Measurements from ENCODE around the gene SDK1. TPM values are rescaled to one million over a fixed set of nuclear protein-coding genes. Genes with fewer than 3 reads are reported as not detected.

The SDK1 gene
- total RNA-seq, 1 experiment from 2014 or later: 9.3 TPM

DNA sequence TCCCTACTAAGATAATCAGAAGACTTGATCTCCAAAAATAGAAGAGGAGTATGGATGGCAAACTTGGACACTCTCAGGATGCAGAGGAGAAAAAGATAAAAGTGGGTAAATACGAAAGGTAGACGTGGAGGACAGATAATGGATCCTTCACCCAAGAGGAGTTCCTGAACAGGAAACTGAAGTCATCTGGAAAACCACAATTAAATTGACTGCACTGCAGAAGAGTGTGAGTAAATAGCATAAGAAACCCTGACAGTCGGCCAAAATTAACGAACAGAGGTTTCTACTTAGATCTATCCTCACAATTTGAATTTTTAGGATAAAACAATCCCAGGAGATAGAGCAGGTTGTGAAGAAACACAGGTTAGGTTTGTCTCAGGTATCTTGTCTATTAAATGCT, 70.5 kb downstream of the SDK1 start:
- Mint-ChIP-seq H3K27ac (0 out of 2 replicates have a peak overlapping the region, but pooled peaks have one; percentile 0), H3K9me3 (no peaks in the 10 kb centered on the region), H3K27me3 (ENCODE audit: low read depth) (no peaks in the 10 kb centered on the region), H3K4me1 (peaks cover 31% of the 10 kb centered on the region), H3K36me3 (no peaks in the 10 kb centered on the region), H3K4me3 (no peak overlapping the region)
- DNase-seq (ENCODE audit: low spot score) (no peak), ATAC-seq (no peak)
- ChIA-PET POLR2A (no interaction called here), CTCF (no interaction called here)
- no peak for TF ChIP-seq ATF1 (CRISPR knock-in tag; IDR thresholded peaks at IDR 0.05)
- TF ChIP-seq, protein P1, sequence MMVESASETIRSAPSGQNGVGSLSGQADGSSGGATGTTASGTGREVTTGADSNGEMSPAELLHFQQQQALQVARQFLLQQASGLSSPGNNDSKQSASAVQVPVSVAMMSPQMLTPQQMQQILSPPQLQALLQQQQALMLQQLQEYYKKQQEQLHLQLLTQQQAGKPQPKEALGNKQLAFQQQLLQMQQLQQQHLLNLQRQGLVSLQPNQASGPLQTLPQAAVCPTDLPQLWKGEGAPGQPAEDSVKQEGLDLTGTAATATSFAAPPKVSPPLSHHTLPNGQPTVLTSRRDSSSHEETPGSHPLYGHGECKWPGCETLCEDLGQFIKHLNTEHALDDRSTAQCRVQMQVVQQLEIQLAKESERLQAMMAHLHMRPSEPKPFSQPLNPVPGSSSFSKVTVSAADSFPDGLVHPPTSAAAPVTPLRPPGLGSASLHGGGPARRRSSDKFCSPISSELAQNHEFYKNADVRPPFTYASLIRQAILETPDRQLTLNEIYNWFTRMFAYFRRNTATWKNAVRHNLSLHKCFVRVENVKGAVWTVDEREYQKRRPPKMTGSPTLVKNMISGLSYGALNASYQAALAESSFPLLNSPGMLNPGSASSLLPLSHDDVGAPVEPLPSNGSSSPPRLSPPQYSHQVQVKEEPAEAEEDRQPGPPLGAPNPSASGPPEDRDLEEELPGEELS (CRISPR knock-in tag; IDR thresholded peaks at IDR 0.05): no peak
- TF ChIP-seq NR1H2 (CRISPR knock-in tag; IDR thresholded peaks at IDR 0.05): no peak
- TF ChIP-seq TP53 (CRISPR knock-in tag; IDR thresholded peaks at IDR 0.05): no peak
- TF ChIP-seq, protein P2, sequence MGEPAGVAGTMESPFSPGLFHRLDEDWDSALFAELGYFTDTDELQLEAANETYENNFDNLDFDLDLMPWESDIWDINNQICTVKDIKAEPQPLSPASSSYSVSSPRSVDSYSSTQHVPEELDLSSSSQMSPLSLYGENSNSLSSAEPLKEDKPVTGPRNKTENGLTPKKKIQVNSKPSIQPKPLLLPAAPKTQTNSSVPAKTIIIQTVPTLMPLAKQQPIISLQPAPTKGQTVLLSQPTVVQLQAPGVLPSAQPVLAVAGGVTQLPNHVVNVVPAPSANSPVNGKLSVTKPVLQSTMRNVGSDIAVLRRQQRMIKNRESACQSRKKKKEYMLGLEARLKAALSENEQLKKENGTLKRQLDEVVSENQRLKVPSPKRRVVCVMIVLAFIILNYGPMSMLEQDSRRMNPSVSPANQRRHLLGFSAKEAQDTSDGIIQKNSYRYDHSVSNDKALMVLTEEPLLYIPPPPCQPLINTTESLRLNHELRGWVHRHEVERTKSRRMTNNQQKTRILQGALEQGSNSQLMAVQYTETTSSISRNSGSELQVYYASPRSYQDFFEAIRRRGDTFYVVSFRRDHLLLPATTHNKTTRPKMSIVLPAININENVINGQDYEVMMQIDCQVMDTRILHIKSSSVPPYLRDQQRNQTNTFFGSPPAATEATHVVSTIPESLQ (CRISPR knock-in tag; IDR thresholded peaks at IDR 0.05): no peak
- TF ChIP-seq, protein P3, sequence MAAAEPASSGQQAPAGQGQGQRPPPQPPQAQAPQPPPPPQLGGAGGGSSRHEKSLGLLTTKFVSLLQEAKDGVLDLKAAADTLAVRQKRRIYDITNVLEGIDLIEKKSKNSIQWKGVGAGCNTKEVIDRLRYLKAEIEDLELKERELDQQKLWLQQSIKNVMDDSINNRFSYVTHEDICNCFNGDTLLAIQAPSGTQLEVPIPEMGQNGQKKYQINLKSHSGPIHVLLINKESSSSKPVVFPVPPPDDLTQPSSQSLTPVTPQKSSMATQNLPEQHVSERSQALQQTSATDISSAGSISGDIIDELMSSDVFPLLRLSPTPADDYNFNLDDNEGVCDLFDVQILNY (CRISPR knock-in tag; IDR thresholded peaks at IDR 0.05): no peak
- TF ChIP-seq, protein P4, sequence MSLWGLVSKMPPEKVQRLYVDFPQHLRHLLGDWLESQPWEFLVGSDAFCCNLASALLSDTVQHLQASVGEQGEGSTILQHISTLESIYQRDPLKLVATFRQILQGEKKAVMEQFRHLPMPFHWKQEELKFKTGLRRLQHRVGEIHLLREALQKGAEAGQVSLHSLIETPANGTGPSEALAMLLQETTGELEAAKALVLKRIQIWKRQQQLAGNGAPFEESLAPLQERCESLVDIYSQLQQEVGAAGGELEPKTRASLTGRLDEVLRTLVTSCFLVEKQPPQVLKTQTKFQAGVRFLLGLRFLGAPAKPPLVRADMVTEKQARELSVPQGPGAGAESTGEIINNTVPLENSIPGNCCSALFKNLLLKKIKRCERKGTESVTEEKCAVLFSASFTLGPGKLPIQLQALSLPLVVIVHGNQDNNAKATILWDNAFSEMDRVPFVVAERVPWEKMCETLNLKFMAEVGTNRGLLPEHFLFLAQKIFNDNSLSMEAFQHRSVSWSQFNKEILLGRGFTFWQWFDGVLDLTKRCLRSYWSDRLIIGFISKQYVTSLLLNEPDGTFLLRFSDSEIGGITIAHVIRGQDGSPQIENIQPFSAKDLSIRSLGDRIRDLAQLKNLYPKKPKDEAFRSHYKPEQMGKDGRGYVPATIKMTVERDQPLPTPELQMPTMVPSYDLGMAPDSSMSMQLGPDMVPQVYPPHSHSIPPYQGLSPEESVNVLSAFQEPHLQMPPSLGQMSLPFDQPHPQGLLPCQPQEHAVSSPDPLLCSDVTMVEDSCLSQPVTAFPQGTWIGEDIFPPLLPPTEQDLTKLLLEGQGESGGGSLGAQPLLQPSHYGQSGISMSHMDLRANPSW (CRISPR knock-in tag; conservative IDR thresholded peaks at IDR 0.05; ENCODE audit: low read depth): no peak
- TF ChIP-seq, protein P5, sequence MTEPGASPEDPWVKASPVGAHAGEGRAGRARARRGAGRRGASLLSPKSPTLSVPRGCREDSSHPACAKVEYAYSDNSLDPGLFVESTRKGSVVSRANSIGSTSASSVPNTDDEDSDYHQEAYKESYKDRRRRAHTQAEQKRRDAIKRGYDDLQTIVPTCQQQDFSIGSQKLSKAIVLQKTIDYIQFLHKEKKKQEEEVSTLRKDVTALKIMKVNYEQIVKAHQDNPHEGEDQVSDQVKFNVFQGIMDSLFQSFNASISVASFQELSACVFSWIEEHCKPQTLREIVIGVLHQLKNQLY (CRISPR knock-in tag; IDR thresholded peaks at IDR 0.05): no peak
- TF ChIP-seq, protein P6, sequence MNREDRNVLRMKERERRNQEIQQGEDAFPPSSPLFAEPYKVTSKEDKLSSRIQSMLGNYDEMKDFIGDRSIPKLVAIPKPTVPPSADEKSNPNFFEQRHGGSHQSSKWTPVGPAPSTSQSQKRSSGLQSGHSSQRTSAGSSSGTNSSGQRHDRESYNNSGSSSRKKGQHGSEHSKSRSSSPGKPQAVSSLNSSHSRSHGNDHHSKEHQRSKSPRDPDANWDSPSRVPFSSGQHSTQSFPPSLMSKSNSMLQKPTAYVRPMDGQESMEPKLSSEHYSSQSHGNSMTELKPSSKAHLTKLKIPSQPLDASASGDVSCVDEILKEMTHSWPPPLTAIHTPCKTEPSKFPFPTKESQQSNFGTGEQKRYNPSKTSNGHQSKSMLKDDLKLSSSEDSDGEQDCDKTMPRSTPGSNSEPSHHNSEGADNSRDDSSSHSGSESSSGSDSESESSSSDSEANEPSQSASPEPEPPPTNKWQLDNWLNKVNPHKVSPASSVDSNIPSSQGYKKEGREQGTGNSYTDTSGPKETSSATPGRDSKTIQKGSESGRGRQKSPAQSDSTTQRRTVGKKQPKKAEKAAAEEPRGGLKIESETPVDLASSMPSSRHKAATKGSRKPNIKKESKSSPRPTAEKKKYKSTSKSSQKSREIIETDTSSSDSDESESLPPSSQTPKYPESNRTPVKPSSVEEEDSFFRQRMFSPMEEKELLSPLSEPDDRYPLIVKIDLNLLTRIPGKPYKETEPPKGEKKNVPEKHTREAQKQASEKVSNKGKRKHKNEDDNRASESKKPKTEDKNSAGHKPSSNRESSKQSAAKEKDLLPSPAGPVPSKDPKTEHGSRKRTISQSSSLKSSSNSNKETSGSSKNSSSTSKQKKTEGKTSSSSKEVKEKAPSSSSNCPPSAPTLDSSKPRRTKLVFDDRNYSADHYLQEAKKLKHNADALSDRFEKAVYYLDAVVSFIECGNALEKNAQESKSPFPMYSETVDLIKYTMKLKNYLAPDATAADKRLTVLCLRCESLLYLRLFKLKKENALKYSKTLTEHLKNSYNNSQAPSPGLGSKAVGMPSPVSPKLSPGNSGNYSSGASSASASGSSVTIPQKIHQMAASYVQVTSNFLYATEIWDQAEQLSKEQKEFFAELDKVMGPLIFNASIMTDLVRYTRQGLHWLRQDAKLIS (CRISPR knock-in tag; IDR thresholded peaks at IDR 0.05; ENCODE audit: borderline replicate concordance): no peak
- TF ChIP-seq, protein P7, sequence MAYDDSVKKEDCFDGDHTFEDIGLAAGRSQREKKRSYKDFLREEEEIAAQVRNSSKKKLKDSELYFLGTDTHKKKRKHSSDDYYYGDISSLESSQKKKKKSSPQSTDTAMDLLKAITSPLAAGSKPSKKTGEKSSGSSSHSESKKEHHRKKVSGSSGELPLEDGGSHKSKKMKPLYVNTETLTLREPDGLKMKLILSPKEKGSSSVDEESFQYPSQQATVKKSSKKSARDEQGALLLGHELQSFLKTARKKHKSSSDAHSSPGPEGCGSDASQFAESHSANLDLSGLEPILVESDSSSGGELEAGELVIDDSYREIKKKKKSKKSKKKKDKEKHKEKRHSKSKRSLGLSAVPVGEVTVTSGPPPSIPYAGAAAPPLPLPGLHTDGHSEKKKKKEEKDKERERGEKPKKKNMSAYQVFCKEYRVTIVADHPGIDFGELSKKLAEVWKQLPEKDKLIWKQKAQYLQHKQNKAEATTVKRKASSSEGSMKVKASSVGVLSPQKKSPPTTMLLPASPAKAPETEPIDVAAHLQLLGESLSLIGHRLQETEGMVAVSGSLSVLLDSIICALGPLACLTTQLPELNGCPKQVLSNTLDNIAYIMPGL (CRISPR knock-in tag; IDR thresholded peaks at IDR 0.05): no peak
- TF ChIP-seq EMX1 (CRISPR knock-in tag; IDR thresholded peaks at IDR 0.05): no peak
- TF ChIP-seq ETV6 (CRISPR knock-in tag; IDR thresholded peaks at IDR 0.05): no peak
- TF ChIP-seq, protein P8, sequence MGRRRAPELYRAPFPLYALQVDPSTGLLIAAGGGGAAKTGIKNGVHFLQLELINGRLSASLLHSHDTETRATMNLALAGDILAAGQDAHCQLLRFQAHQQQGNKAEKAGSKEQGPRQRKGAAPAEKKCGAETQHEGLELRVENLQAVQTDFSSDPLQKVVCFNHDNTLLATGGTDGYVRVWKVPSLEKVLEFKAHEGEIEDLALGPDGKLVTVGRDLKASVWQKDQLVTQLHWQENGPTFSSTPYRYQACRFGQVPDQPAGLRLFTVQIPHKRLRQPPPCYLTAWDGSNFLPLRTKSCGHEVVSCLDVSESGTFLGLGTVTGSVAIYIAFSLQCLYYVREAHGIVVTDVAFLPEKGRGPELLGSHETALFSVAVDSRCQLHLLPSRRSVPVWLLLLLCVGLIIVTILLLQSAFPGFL (CRISPR knock-in tag; IDR thresholded peaks at IDR 0.05; ENCODE audit: borderline replicate concordance): no peak
- TF ChIP-seq ZNF263 (CRISPR knock-in tag; IDR thresholded peaks at IDR 0.05; ENCODE audit: low read depth): no peak
- no peak for TF ChIP-seq OVOL2 (CRISPR knock-in tag; IDR thresholded peaks at IDR 0.05; ENCODE audit: borderline replicate concordance)
- TF ChIP-seq CBFB (CRISPR knock-in tag; IDR thresholded peaks at IDR 0.05; ENCODE audit: low read depth): no peak
- TF ChIP-seq TEAD1 (CRISPR knock-in tag; IDR thresholded peaks at IDR 0.05): no peak
- TF ChIP-seq, protein P9, sequence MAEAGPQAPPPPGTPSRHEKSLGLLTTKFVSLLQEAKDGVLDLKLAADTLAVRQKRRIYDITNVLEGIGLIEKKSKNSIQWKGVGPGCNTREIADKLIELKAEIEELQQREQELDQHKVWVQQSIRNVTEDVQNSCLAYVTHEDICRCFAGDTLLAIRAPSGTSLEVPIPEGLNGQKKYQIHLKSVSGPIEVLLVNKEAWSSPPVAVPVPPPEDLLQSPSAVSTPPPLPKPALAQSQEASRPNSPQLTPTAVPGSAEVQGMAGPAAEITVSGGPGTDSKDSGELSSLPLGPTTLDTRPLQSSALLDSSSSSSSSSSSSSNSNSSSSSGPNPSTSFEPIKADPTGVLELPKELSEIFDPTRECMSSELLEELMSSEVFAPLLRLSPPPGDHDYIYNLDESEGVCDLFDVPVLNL (CRISPR knock-in tag; IDR thresholded peaks at IDR 0.05; ENCODE audit: borderline replicate concordance, low read depth): no peak
- TF ChIP-seq MYBL2 (CRISPR knock-in tag; IDR thresholded peaks at IDR 0.05): no peak

Measured in WTC11 (cell line).